CD4-positive, alpha-beta memory T cell (primary cell): ENCODE measurements around the gene ESX1. TPM values are rescaled to one million over a fixed set of nuclear protein-coding genes. Genes with fewer than 3 reads are reported as not detected.
"Not testable (repeated sequence)": the region's sequence is repeated elsewhere in the genome, so short reads cannot be mapped to it uniquely, and the experiment has no call there.

Source experiments
- CTCF ChIA-PET: fragments of 350-600 bp; sonication (Branson Sonifier 250); formaldehyde crosslinking; loops from one replicate; lab custom pipeline; 2021; ENCODE audit warnings: inconsistent platforms; ENCODE audit not compliant: partially characterized antibody; lab: Charles Lee
- POLR2A ChIA-PET: fragments of 350-600 bp; sonication (Branson Sonifier 250); formaldehyde crosslinking; loops from one replicate; lab custom pipeline; 2021; ENCODE audit not compliant: partially characterized antibody; lab: Charles Lee
- DNase-seq, 5 donors: peaks; one replicate each; pipeline versions ENCODE4 v3.0.0 to v3.0.0-alpha.2; 2020 to 2022; ENCODE audit warnings: mixed read lengths in 1 of 5
- H3K27ac ChIP-seq: one replicate; pipeline ENCODE4 v1.7.0; 2013; ENCODE audit warnings: low read depth, low read length
- H3K27me3 ChIP-seq: 2 replicates; pipeline ENCODE4 v1.7.0; 2013; ENCODE audit warnings: mild to moderate bottlenecking, low read length, moderate library complexity; ENCODE audit not compliant: insufficient read depth
- H3K36me3 ChIP-seq: 2 replicates; pipeline ENCODE4 v1.7.0; 2013; ENCODE audit warnings: mild to moderate bottlenecking, low read length, moderate library complexity; ENCODE audit not compliant: insufficient read depth
- H3K4me1 ChIP-seq: 2 replicates; pipeline ENCODE4 v1.7.0; 2013; ENCODE audit warnings: mild to moderate bottlenecking, low read length, moderate library complexity; ENCODE audit not compliant: insufficient read depth
- H3K4me3 ChIP-seq, 2 donors: one replicate each; pipeline ENCODE4 v1.7.0; 2013; ENCODE audit warnings: low read length in 2 of 2, mild to moderate bottlenecking in 1 of 2
- H3K9me3 ChIP-seq, 2 donors: one replicate each; pipeline ENCODE4 v1.7.0; 2013; ENCODE audit warnings: low read length in 2 of 2, control low read depth in 1 of 2; ENCODE audit not compliant: control insufficient read depth in 1 of 2
- H3K27ac Mint-ChIP-seq, 7 donors: one replicate each; pipeline ENCODE4 v1.8.0; 2020 to 2021; ENCODE audit warnings: mixed read lengths in 7 of 7, mild to moderate bottlenecking in 6 of 7, inconsistent platforms in 3 of 7, moderate library complexity in 3 of 7
- H3K27me3 Mint-ChIP-seq, 2 donors: one replicate each; pipeline ENCODE4 v1.8.0; 2020 to 2021; ENCODE audit warnings: mixed read lengths in 2 of 2
- H3K36me3 Mint-ChIP-seq, 2 donors: one replicate each; pipeline ENCODE4 v1.8.0; 2020 to 2021; ENCODE audit warnings: mixed read lengths in 2 of 2, inconsistent platforms in 1 of 2, mild to moderate bottlenecking in 1 of 2
- H3K4me1 Mint-ChIP-seq, 4 donors: one replicate each; pipeline ENCODE4 v1.8.0; 2020 to 2021; ENCODE audit warnings: mixed read lengths in 4 of 4, mild to moderate bottlenecking in 1 of 4
- H3K4me3 Mint-ChIP-seq, 8 donors: one replicate each; pipeline ENCODE4 v1.8.0; 2020 to 2021; ENCODE audit warnings: mixed read lengths in 8 of 8, mild to moderate bottlenecking in 7 of 8, moderate library complexity in 6 of 8, inconsistent platforms in 3 of 8
- H3K9me3 Mint-ChIP-seq, 8 donors: one replicate each; pipeline ENCODE4 v1.8.0; 2020 to 2021; ENCODE audit warnings: mixed read lengths in 8 of 8, mild to moderate bottlenecking in 5 of 8, inconsistent platforms in 3 of 8, moderate library complexity in 1 of 8
- intact Hi-C: fragments of 100-400 bp; cut with micrococcal nuclease; formaldehyde crosslinking; loops from one replicate; pipeline ENCODE4 v1.15.1; 2023
- polyA plus RNA-seq, 2 donors: library from polyadenylated mRNA; unstranded; fragments of 300-500 nt; fragmentation: Illumina TruSeq; gene quantifications; one replicate each; pipeline ENCODE4 v1.2.3, GENCODE V29; 2021
- total RNA-seq, 2 experiments: library from RNA; stranded (reverse); gene quantifications; one replicate each; pipeline ENCODE4 v1.2.3, GENCODE V29; 2021

Gene ESX1
- total and polyA plus RNA-seq, 4 experiments from 2014 or later, result not detected

DNA sequence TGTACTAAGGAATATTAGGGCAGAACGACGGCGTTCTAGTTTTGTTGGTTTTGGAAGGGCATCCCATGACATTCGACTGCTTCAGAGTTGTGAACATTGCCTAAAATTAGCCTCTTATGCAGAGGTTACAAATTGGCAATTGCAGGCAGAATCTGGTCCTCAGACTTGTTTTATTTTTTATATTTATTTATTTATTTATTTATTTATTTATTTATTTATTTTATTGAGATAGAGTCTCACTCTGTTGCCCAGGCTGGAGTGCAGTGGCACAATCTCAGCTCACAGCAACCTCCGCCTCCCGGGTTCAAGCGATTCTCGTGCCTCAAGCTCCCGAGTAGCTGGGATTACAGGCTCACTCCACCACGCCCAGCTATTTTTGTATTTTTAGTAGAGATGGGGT, 24.7 kb downstream of the ESX1 start:
- DNase-seq, CTCF ChIA-PET, POLR2A ChIA-PET, H3K4me1 Mint-ChIP-seq, H3K9me3 Mint-ChIP-seq, H3K36me3 Mint-ChIP-seq, H3K27ac Mint-ChIP-seq, H3K27me3 ChIP-seq, H3K4me3 Mint-ChIP-seq, H3K4me1 ChIP-seq, H3K27ac ChIP-seq, intact Hi-C loops, H3K9me3 ChIP-seq, H3K27me3 Mint-ChIP-seq, H3K4me3 ChIP-seq, H3K36me3 ChIP-seq: not testable (repeated sequence)

DNA sequence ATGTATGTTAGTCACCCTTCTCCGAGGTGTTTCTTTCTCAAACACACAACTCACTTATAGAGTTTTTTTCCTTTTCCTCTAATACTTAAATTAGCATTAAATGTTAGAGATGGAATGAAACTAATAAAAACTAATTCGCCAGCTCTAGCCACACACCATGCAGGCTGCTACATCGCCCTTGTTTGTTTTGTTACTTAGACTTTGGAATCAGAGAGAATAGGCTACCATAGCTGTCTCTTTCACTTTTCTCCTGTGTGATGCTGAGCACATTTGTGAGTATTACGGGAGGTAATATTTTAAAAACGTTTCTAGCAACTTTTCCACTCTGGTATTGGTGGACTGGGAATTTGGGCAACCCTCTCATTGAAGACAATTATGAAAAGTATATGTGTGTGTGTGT, 43.5 kb downstream of the ESX1 start:
- Histone ChIP-seq H3K27me3 (no peaks in the 10 kb centered on the region), H3K4me1 (no peaks in the 10 kb centered on the region), H3K4me3 (no peak overlapping the region), H3K9me3 (no peaks in the 10 kb centered on the region), H3K27ac (no peak overlapping the region), H3K36me3 (no peaks in the 10 kb centered on the region)
- POLR2A ChIA-PET, result no interaction called here
- intact Hi-C loops, result no loop called here
- Mint-ChIP-seq H3K27ac (no peak overlapping the region), H3K4me3 (no peak overlapping the region), H3K27me3 (peaks cover 2 to 4% of the 10 kb centered on the region in 2 donors), H3K36me3 (no peaks in the 10 kb centered on the region), H3K4me1 (no peaks in the 10 kb centered on the region), H3K9me3 (no peaks in the 10 kb centered on the region)
- CTCF ChIA-PET, result interaction anchor here (1.3 kb wide), 1 partner anchor 16 kb away, joined by 3 read pairs; no protein-coding TSS in a partner anchor
- DNase-seq, result no peak

DNA sequence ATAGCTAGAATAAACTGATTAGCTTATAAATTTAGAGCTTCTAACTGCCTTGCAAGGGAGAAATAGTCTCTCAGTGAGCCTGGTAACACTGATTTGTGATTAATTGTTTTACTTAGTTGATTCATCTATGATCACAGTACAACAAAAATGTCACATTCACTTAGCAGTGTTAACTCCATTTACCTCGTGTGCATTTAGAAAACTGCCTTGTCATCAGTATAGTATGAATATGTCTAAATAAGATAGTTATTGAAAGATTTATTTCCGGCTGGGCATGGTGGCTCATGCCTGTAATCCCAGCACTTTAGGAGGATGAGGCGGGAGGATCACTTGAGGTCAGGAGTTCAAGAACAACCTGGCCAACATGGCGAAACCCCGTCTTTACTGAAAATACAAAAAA, 49.2 kb downstream of the ESX1 start:
- Mint-ChIP-seq H3K36me3 (peaks cover 0 to 3% of the 10 kb centered on the region in 2 donors), H3K9me3 (no peaks in the 10 kb centered on the region), H3K4me1 (no peaks in the 10 kb centered on the region), H3K4me3 (no peak overlapping the region), H3K27ac (no peak overlapping the region), H3K27me3 (peaks cover 0 to 2% of the 10 kb centered on the region in 2 donors)
- Histone ChIP-seq H3K9me3 (no peaks in the 10 kb centered on the region), H3K4me3 (no peak overlapping the region), H3K27me3 (no peaks in the 10 kb centered on the region), H3K36me3 (no peaks in the 10 kb centered on the region), H3K27ac (no peak overlapping the region), H3K4me1 (no peaks in the 10 kb centered on the region)
- intact Hi-C loops, result no loop called here
- ChIA-PET POLR2A (no interaction called here), CTCF (interaction anchor here (2.0 kb wide), 1 partner anchor 10 kb away, joined by 9 read pairs; no protein-coding TSS in a partner anchor)
- DNase-seq, result no peak

Other genes with a start within 250 kb of the ESX1 start
- not detected for gene H2BW1, start 241.2 kb downstream of the ESX1 start, total RNA-seq
- gene H2BW1, start 241.2 kb downstream of the ESX1 start, polyA plus RNA-seq, result not detected
- gene H2BW2, start 215.0 kb downstream of the ESX1 start, total RNA-seq, result not detected
- not detected for gene H2BW2, start 215.0 kb downstream of the ESX1 start, polyA plus RNA-seq
- 1 to 10 TPM; 2.8 to 3.6 TPM for gene TMSB15C, start 178.7 kb downstream of the ESX1 start, total RNA-seq
- gene TMSB15C, start 178.7 kb downstream of the ESX1 start, polyA plus RNA-seq, result under 1 TPM; 0.41 to 0.48 TPM
- gene ZCCHC18, start 142.4 kb downstream of the ESX1 start, total RNA-seq, result 1 to 10 TPM; 9.2 to 9.5 TPM
- 1 to 10 TPM; 1.3 to 2.0 TPM for gene ZCCHC18, start 142.4 kb downstream of the ESX1 start, polyA plus RNA-seq
- 10 to 100 TPM; 20.9 to 21.0 TPM for gene SLC25A53, start 97.9 kb downstream of the ESX1 start, total RNA-seq
- gene SLC25A53, start 97.9 kb downstream of the ESX1 start, polyA plus RNA-seq, result 1 to 10 TPM; 7.1 to 9.6 TPM
- 10 to 100 TPM; 19.6 to 19.9 TPM for gene FAM199X, start 88.5 kb downstream of the ESX1 start, total RNA-seq
- gene FAM199X, start 88.5 kb downstream of the ESX1 start, polyA plus RNA-seq, result 10 to 100 TPM in 1 of 2 donors, 1 to 10 TPM in 1; 7.1 to 10.2 TPM